HepG2 (cell line): ENCODE measurements around the gene SFXN5. TPM values are rescaled to one million over a fixed set of nuclear protein-coding genes. Genes with fewer than 3 reads are reported as not detected.

Experiments
- CREM ChIP-seq, 2 experiments: sonication (generic) in 1 of 2; formaldehyde crosslinking in 1 of 2; IDR thresholded peaks; 2 replicates each; pipeline versions ENCODE4 v1.4.0 to v1.6.1; 2016 to 2020; ENCODE audit warnings: antibody characterized with exemption in 1 of 2, mild to moderate bottlenecking in 1 of 2, missing genetic modification reagents in 1 of 2
- FOXC1 ChIP-seq: sonication (generic); formaldehyde crosslinking; IDR thresholded peaks from 2 replicates; pipeline ENCODE4 v1.8.0; 2022; ENCODE audit warnings: mild to moderate bottlenecking, missing genetic modification reagents, borderline replicate concordance
- HIVEP1 ChIP-seq: sonication (generic); formaldehyde crosslinking; IDR thresholded peaks from 2 replicates; pipeline ENCODE4 v1.4.0; 2020; ENCODE audit warnings: mild to moderate bottlenecking, missing genetic modification reagents
- HNF4G ChIP-seq, 2 experiments: sonication (generic) in 1 of 2; formaldehyde crosslinking in 1 of 2; IDR thresholded peaks; 2 replicates each; pipeline versions ENCODE4 v1.4.0 to v1.6.1; 2011 to 2020; ENCODE audit warnings: borderline replicate concordance in 2 of 2, low read depth in 2 of 2, mild to moderate bottlenecking in 2 of 2, low read length in 1 of 2, missing genetic modification reagents in 1 of 2, moderate library complexity in 1 of 2
- MNT ChIP-seq: fragments of 450-650 bp; IDR thresholded peaks from 2 replicates; pipeline ENCODE4 v1.6.1; 2016
- PPARG ChIP-seq: conservative IDR thresholded peaks from 2 replicates; pipeline ENCODE4 v1.6.1; 2016; ENCODE audit warnings: missing biosample characterization, missing genetic modification reagents
- REPIN1 ChIP-seq: sonication (generic); formaldehyde crosslinking; IDR thresholded peaks from 2 replicates; pipeline ENCODE4 v1.8.0; 2022; ENCODE audit warnings: missing genetic modification reagents, low read depth, mild to moderate bottlenecking, borderline replicate concordance
- RORA ChIP-seq: sonication (generic); formaldehyde crosslinking; IDR thresholded peaks from 2 replicates; pipeline ENCODE4 v1.5.0; 2020; ENCODE audit warnings: mild to moderate bottlenecking, missing genetic modification reagents, moderate library complexity
- SCMH1 ChIP-seq: sonication (generic); formaldehyde crosslinking; IDR thresholded peaks from 2 replicates; pipeline ENCODE4 v1.9.0; 2021; ENCODE audit warnings: missing genetic modification reagents, mild to moderate bottlenecking, borderline replicate concordance
- SOX13 ChIP-seq, 3 experiments: fragments of 450-650 bp in 1 of 3; sonication (generic) in 1 of 3; formaldehyde crosslinking in 1 of 3; IDR thresholded peaks in 2 of 3; conservative IDR thresholded peaks in 1 of 3; 2 replicates each; pipeline versions ENCODE4 v1.5.0 to v1.6.1; 2016 to 2020; ENCODE audit warnings: antibody characterized with exemption in 1 of 3, mild to moderate bottlenecking in 1 of 3, missing compliant biosample characterization in 1 of 3, missing genetic modification reagents in 1 of 3, moderate library complexity in 1 of 3
- ZEB1 ChIP-seq: IDR thresholded peaks from 2 replicates; pipeline ENCODE4 v1.6.1; 2012; ENCODE audit warnings: mild to moderate bottlenecking, low read depth, inconsistent platforms; ENCODE audit not compliant: insufficient replicate concordance
- ZFP37 ChIP-seq: sonication (generic); formaldehyde crosslinking; IDR thresholded peaks from 2 replicates; pipeline ENCODE4 v1.4.0; 2020; ENCODE audit warnings: missing genetic modification reagents, borderline replicate concordance
- ZNF335 ChIP-seq: sonication (generic); formaldehyde crosslinking; IDR thresholded peaks from 2 replicates; pipeline ENCODE4 v1.4.0; 2020; ENCODE audit warnings: missing genetic modification reagents
- ZNF343 ChIP-seq: sonication (generic); formaldehyde crosslinking; IDR thresholded peaks from 2 replicates; pipeline ENCODE4 v1.4.0; 2020; ENCODE audit warnings: mild to moderate bottlenecking, missing genetic modification reagents
- ZNF510 ChIP-seq: sonication (generic); formaldehyde crosslinking; IDR thresholded peaks from 2 replicates; pipeline ENCODE4 v1.4.0; 2020; ENCODE audit warnings: low read depth, mild to moderate bottlenecking, missing genetic modification reagents
- ZNF850 ChIP-seq: sonication (generic); formaldehyde crosslinking; conservative IDR thresholded peaks from 2 replicates; pipeline ENCODE4 v1.9.0; 2021; ENCODE audit warnings: mild to moderate bottlenecking, missing genetic modification reagents
- polyA plus RNA-seq, 8 experiments: library from polyadenylated mRNA; depleted of rRNA in 3 of 8; stranded (reverse) in 7 of 8; unstranded in 1 of 8; fragments of >200 nt; fragmentation: Illumina TruSeq in 4 of 8; extraction: Trizol in 4 of 8; gene quantifications; 2 replicates each; pipeline versions ENCODE4 v1.2.1 to v1.2.3, GENCODE V29; 2011 to 2016; ENCODE audit warnings: low read depth in 4 of 8, missing spikeins in 1 of 8, mixed read lengths in 1 of 8; ENCODE audit not compliant: insufficient read depth in 1 of 8
- total RNA-seq, 5 experiments: library from RNA; depleted of rRNA; stranded (reverse); fragments of >200 nt; fragmentation: Illumina TruSeq; extraction: Trizol; gene quantifications; 2 replicates each; pipeline ENCODE4 v1.2.3, GENCODE V29; 2016; ENCODE audit warnings: low read depth in 1 of 5
- TF ChIP-seq, protein P1 (sequence below): sonication (generic); formaldehyde crosslinking; IDR thresholded peaks from 2 replicates; pipeline ENCODE4 v1.4.0; 2020; ENCODE audit warnings: mild to moderate bottlenecking, low read depth, missing genetic modification reagents

SFXN5 gene
- total and polyA plus RNA-seq, 2 of the 13 experiments (the other 11 are each of a cell fraction or from before 2014, with no cell fraction given): 34.9 to 37.4 TPM

GRCh38 chr2:72943540-72944395, 127.7 kb downstream of the SFXN5 start (continued):
- TF ChIP-seq HIVEP1 (no peak), ZNF343 (CRISPR knock-in tag) (no peak), ZEB1 (no peak), ZNF335 (CRISPR knock-in tag) (no peak), SCMH1 (CRISPR knock-in tag) (no peak), HNF4G (IDR thresholded peaks at IDR 0.05; ENCODE audit: borderline replicate concordance, low read depth, low read length) (peak; percentile 79), HNF4G (CRISPR knock-in tag; IDR thresholded peaks at IDR 0.05; ENCODE audit: borderline replicate concordance, low read depth) (peak; percentile 84; the same call in 1 of the 2 replicates), PPARG (CRISPR knock-in tag) (0 out of 2 replicates have a peak, but pooled peaks have one; percentile 42), CREM (IDR thresholded peaks at IDR 0.05) (no peak), CREM (CRISPR knock-in tag; IDR thresholded peaks at IDR 0.05) (no peak), SOX13 (IDR thresholded peaks at IDR 0.05) (no peak), SOX13 (CRISPR knock-in tag; conservative IDR thresholded peaks at IDR 0.05 in 1 of 2, IDR thresholded peaks at IDR 0.05 in 1 of 2) (peak in 1 of 2 experiments; percentile 30; a peak in 1 of 4 replicates), RORA (no peak), ZNF510 (CRISPR knock-in tag) (no peak), ZFP37 (no peak), REPIN1 (no peak), FOXC1 (no peak), ZNF850 (CRISPR knock-in tag) (no peak), MNT (no peak)
- TF ChIP-seq, protein P1, sequence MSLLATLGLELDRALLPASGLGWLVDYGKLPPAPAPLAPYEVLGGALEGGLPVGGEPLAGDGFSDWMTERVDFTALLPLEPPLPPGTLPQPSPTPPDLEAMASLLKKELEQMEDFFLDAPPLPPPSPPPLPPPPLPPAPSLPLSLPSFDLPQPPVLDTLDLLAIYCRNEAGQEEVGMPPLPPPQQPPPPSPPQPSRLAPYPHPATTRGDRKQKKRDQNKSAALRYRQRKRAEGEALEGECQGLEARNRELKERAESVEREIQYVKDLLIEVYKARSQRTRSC: no peak
